HepG2 (cell line): ENCODE measurements around the gene KCNC2.

Source experiments
- CHD4 ChIP-seq: fragments of 200-600 bp; sonication (generic); IDR thresholded peaks from 2 replicates; pipeline ENCODE4 v1.7.0; 2017; ENCODE audit warnings: mild to moderate bottlenecking, low read length, borderline replicate concordance
- ESRRA ChIP-seq: sonication (generic); formaldehyde crosslinking; IDR thresholded peaks from 2 replicates; pipeline ENCODE4 v1.5.1; 2020; ENCODE audit warnings: mild to moderate bottlenecking, low read depth, missing genetic modification reagents
- EZH2 ChIP-seq: conservative IDR thresholded peaks from 2 replicates; pipeline ENCODE4 v1.6.1; 2012; ENCODE audit warnings: mild to moderate bottlenecking, low read depth, low read length, moderate library complexity
- HDAC1 ChIP-seq: sonication (generic); formaldehyde crosslinking; IDR thresholded peaks from 2 replicates; pipeline ENCODE4 v1.5.1; 2020; ENCODE audit warnings: mild to moderate bottlenecking, missing genetic modification reagents
- MTF1 ChIP-seq: sonication (generic); formaldehyde crosslinking; IDR thresholded peaks from 2 replicates; pipeline ENCODE4 v1.5.0; 2020; ENCODE audit warnings: missing genetic modification reagents
- PAX8 ChIP-seq: sonication (generic); formaldehyde crosslinking; IDR thresholded peaks from 2 replicates; pipeline ENCODE4 v1.8.0; 2022; ENCODE audit warnings: mild to moderate bottlenecking, missing genetic modification reagents, borderline replicate concordance
- POLR2G ChIP-seq: fragments of 200-400 bp; formaldehyde crosslinking; IDR thresholded peaks from 2 replicates; pipeline ENCODE4 v1.6.1; 2018; ENCODE audit warnings: mild to moderate bottlenecking, low read depth, low read length, moderate library complexity
- RORA ChIP-seq: sonication (generic); formaldehyde crosslinking; IDR thresholded peaks from 2 replicates; pipeline ENCODE4 v1.5.0; 2020; ENCODE audit warnings: mild to moderate bottlenecking, missing genetic modification reagents, moderate library complexity
- ZNF136 ChIP-seq: sonication (generic); formaldehyde crosslinking; IDR thresholded peaks from 2 replicates; pipeline ENCODE4 v1.8.1; 2022; ENCODE audit warnings: low read depth, mild to moderate bottlenecking, moderate library complexity, missing genetic modification reagents
- TF ChIP-seq, protein P1 (sequence below): sonication (generic); formaldehyde crosslinking; IDR thresholded peaks from 2 replicates; pipeline ENCODE4 v1.5.0; 2020; ENCODE audit warnings: mild to moderate bottlenecking, missing genetic modification reagents, moderate library complexity
- TF ChIP-seq, protein P2 (sequence below): sonication (generic); formaldehyde crosslinking; IDR thresholded peaks from 2 replicates; pipeline ENCODE4 v1.9.0; 2021; ENCODE audit warnings: missing genetic modification reagents, mild to moderate bottlenecking, borderline replicate concordance
- TF ChIP-seq, protein P3 (sequence below): sonication (generic); formaldehyde crosslinking; IDR thresholded peaks from 2 replicates; pipeline ENCODE4 v1.4.0; 2020; ENCODE audit warnings: missing genetic modification reagents
- TF ChIP-seq, protein P4 (sequence below): sonication (generic); formaldehyde crosslinking; IDR thresholded peaks from 2 replicates; pipeline ENCODE4 v1.5.0; 2020; ENCODE audit warnings: missing genetic modification reagents

DNA sequence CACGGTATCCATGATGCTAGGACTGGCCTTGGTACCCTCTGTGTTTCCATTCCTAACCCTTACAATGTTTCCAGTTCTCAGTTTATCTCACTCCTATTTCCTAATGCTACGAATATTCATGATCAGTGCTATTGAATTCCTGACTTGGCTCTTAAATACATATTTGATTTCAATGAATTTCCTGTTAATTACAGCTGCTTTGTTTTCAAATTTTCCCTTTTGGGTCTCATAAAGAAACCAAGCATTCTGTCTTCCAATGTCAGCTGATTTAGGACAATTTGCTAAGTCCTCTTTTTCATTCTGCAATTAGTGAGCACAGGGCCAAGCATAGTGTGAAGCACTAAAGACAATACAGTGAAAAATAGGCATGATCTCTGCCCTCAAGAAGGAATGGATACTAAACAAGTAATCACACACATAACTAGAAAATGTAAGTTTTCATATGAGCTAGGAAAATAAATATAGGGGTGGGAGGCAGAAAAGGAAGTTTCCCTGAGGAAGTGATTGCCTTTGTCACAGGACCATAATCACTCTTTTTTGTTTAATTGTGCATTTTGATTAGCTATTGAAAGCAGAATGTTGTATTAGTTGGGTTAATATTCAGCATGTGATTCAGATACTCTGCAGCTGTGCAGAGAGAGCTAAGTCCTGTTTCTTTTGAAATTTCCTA is 88.5 kb downstream of the KCNC2 start:
- TF ChIP-seq PAX8 (CRISPR knock-in tag) (no peak), CHD4 (no peak), POLR2G (no peak), EZH2 (no peak), ESRRA (CRISPR knock-in tag) (no peak), MTF1 (CRISPR knock-in tag) (no peak), HDAC1 (no peak), ZNF136 (CRISPR knock-in tag) (no peak), RORA (CRISPR knock-in tag) (no peak)
- TF ChIP-seq, protein P1, sequence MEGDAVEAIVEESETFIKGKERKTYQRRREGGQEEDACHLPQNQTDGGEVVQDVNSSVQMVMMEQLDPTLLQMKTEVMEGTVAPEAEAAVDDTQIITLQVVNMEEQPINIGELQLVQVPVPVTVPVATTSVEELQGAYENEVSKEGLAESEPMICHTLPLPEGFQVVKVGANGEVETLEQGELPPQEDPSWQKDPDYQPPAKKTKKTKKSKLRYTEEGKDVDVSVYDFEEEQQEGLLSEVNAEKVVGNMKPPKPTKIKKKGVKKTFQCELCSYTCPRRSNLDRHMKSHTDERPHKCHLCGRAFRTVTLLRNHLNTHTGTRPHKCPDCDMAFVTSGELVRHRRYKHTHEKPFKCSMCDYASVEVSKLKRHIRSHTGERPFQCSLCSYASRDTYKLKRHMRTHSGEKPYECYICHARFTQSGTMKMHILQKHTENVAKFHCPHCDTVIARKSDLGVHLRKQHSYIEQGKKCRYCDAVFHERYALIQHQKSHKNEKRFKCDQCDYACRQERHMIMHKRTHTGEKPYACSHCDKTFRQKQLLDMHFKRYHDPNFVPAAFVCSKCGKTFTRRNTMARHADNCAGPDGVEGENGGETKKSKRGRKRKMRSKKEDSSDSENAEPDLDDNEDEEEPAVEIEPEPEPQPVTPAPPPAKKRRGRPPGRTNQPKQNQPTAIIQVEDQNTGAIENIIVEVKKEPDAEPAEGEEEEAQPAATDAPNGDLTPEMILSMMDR (CRISPR knock-in tag), result no peak
- TF ChIP-seq, protein P2, sequence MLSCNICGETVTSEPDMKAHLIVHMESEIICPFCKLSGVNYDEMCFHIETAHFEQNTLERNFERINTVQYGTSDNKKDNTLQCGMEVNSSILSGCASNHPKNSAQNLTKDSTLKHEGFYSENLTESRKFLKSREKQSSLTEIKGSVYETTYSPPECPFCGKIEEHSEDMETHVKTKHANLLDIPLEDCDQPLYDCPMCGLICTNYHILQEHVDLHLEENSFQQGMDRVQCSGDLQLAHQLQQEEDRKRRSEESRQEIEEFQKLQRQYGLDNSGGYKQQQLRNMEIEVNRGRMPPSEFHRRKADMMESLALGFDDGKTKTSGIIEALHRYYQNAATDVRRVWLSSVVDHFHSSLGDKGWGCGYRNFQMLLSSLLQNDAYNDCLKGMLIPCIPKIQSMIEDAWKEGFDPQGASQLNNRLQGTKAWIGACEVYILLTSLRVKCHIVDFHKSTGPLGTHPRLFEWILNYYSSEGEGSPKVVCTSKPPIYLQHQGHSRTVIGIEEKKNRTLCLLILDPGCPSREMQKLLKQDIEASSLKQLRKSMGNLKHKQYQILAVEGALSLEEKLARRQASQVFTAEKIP (CRISPR knock-in tag), result no peak
- TF ChIP-seq, protein P3, sequence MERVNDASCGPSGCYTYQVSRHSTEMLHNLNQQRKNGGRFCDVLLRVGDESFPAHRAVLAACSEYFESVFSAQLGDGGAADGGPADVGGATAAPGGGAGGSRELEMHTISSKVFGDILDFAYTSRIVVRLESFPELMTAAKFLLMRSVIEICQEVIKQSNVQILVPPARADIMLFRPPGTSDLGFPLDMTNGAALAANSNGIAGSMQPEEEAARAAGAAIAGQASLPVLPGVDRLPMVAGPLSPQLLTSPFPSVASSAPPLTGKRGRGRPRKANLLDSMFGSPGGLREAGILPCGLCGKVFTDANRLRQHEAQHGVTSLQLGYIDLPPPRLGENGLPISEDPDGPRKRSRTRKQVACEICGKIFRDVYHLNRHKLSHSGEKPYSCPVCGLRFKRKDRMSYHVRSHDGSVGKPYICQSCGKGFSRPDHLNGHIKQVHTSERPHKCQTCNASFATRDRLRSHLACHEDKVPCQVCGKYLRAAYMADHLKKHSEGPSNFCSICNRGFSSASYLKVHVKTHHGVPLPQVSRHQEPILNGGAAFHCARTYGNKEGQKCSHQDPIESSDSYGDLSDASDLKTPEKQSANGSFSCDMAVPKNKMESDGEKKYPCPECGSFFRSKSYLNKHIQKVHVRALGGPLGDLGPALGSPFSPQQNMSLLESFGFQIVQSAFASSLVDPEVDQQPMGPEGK, result no peak
- TF ChIP-seq, protein P4, sequence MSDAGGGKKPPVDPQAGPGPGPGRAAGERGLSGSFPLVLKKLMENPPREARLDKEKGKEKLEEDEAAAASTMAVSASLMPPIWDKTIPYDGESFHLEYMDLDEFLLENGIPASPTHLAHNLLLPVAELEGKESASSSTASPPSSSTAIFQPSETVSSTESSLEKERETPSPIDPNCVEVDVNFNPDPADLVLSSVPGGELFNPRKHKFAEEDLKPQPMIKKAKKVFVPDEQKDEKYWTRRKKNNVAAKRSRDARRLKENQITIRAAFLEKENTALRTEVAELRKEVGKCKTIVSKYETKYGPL (CRISPR knock-in tag), result no peak
